Measurements from ENCODE around the gene PCLO.

PCLO gene

DNA sequence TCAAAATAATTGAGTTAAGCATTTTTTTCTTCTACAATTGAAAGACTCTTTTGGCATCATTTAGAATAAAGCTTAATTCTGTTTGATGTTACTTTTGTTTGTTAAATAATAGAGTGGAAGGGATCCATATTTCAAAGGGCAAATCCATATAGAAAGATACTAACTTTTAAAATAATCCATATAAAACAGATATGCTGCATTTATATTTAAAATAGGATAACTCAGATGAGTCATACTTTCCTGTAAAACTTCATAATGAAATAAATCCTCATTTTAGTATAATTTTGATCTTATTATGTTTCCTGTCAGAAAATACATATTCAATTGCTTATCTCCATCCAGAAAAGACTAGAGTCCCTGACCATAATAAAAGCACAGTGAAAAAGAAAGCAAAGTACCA is 323.6 kb downstream of the PCLO start:
- no peak for DNase-seq (ENCODE audit: low spot score)

DNA sequence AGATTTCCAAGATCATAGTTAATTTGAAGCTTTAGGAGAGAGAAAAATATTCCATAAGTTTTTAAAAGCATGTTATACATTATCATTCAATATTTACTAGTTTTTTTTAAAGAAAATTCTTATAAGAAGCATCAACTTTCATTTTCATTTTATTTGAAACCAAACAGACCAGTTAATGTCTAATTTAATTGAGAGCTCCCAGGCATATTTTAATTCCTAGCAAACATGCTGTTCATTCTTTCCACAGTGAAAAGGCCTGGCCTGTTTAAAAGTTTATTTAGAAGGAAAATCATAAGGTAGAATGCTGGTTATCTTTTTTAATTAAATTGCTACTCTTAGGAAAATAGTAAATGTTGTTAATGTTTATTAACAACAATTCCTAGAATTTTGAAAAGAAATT is 324.4 kb downstream of the PCLO start:
- no peak for DNase-seq (ENCODE audit: low spot score)

DNA sequence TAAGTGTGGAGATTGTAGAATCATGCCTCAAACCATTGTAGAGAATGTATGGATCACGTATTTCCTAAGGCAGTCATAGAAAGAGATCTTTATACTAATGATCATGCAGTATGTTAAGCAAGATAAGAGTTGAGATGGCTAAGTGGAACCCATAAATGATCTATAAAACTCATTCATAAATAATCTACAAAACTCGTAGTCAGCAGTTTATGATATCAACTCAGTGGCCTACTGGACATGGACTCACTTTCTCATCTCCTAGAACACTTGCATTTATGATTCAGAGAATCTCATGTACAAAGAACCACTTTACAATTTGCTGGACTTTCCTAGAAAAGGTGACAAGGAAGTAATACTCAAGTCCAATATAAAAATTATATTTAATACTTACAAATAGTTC is 339.6 kb downstream of the PCLO start:
- no peak for DNase-seq (ENCODE audit: low spot score)

DNA sequence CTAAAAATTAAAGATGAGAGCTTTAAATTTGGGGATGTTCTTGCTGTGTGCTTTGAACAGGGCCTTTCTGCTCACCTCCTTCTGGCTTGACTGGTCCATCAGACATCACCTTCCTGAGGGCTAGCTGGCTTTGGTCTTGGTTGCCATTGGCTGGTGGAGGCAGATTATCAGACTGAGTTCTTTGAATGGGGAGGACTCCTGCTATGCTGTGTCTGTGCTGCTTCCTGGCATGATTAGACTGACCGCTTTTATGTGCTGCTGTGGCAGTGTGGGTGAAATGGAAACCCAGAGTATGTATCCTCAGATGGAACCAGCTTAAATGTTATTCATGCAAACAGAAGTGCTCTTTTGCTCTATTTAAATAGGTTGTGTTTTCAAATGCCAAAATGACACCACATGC is 341.6 kb downstream of the PCLO start:
- DNase-seq (ENCODE audit: low spot score), result no peak

DNA sequence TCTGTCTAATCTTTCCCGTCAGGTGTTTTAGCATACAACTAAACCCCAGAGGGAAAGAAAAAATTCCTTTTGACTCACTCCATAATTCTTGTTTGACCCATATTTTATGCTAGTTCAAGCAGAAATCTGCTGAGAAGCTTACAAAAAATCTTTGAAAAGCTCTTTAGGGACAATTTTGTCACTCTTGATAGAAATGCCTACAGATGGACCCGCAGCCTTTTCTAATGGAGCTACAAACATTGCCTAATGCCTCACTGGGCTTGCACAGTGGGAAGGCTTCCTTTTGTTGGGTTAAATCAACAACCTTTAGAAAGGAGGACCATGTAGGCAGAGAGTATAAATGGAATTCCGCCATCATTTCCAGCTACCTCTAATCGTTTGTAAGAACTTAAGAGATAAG is 344.5 kb downstream of the PCLO start:
- DNase-seq (ENCODE audit: low spot score), result no peak

DNA sequence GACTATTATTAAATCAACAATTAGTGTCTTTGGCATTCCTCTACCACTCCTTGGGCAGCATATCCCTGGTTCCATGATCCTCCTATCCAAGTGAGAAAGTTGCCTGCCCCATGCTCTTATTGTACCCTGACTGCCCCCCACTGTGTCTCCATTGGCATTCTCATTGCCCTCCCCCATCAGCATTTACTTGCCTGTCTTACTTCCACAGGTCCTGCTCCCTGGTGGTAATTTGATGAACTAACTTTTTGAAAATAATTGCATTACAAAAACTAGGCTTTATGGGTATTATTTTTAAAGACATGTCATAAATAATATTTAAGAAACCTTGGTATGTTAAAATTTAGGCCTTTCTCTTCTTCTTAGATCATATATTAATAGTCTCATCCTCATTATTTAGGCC is 346.4 kb downstream of the PCLO start:
- DNase-seq (ENCODE audit: low spot score), result no peak

DNA sequence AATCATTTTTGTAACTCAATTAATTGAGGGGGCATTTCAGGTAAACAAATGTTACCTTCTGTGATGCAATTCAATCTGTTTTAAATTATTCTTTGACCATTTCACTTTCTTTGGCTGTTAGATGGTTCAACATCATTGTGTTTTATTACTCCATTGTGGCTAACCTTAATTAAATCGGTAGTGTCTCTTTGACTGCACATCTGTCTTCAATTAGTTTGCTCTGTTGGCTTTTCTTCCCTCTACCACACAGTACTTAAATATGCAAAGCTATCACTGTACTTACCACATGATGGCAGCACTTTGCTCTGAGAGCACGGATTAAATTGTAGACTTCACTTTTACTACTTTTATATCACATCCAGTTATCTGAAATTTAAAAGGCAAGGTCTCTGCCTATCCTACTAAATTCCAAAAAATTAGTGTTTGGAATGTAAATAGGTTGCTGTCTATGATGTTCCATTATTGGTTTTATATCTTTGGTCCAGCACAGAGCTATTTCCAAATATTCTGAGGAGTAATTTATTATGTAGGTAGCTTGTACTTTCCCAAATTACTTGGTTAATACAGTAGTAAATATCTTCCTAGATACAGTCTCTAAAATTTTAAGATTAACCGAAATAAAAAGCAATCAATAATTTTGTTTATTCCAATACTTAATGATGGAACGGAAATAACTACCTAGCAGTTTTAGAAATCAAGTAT is 352.0 kb downstream of the PCLO start:
- peak; percentile 90 for DNase-seq (ENCODE audit: low spot score)

DNA sequence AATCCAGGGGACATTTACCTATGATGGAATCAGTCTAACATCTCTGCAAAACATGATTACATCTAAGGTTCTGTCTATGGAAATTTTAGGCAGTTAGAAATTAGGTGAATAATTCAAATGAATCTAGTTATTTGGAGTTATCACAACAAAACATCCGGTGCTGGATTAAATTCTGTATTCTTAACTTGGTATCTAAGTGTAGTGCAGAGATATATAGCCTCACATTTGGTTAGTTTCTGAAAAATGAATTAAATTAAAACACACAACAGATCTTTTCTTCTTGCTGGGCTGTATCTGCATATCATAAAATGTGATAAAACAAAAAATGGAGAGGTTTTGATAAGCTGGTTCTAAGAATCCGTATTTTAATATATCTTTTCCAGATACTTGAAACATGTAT is 354.1 kb downstream of the PCLO start:
- DNase-seq (ENCODE audit: low spot score), result no peak

DNA sequence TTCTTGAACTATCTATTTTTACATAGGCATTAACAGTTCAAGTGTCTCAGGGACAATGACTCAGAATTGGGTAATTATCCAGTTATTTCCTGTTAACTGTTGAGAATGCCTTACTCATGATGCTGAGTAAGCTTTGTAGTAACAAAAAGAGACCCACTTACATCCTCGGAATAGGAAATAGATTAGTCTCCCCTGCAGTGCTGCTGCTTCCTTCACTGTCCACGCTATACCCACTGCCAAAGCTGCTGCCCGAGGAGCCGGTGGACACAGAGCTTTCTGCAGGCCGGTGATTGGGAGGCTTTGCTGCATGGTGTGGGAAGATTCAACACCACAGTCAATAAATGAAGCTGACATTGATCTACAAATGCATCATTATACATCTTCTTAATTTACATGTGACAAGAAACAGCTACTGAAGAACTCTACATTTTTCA is 357.1 kb downstream of the PCLO start:
- peak; percentile 92 for DNase-seq (ENCODE audit: low spot score)

DNA sequence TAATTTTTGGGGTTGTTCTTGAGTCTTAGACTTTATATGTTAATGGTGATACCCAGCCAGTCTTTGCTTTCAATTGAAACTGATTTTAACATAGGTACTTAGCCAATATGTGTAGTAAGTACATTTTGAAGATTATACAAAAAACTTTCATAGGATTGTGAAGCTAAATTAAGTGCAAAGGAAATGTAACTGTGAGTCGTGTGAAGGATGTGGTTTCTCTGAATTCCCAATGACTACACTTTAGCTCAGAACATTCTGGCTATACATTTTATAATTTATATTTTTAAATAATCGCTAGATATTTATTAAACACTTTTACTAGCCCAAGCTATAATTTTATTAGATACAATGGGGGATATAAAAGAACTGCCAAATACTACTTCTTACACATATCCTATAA is 359.3 kb downstream of the PCLO start:
- DNase-seq (ENCODE audit: low spot score), result no peak

DNA sequence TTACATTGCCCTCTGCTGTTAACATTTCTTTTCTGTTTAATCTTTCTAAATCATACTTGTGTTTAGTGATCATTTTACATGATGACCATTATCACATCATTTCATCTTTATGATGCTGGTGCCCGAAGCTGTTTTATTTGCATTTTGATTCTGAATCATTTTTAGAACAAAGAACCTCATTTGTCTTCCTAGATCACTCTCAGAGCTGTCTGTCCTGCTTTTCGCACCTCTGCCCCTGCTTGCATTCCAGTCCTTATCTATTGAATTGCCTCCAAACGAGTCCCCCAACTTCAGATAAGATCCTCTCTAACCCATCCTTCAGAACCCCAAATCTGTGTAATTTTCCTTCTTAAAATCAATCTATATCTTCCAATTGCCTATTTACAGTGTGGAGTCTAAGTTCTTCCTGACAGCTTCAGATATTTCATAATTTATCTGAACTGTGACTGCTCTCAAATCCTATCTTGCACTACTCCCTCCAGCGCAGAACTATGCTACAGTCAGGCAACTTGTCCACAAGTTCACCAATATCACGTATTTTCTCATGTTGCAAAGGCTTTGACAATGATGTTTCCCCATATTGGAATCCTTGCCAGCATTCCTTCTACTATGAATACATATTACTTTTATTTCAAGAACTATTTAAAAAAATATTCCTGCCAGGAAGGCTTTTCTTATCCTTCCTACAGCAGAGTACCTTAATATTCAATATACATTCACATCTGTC is 372.6 kb downstream of the PCLO start:
- no peak for DNase-seq (ENCODE audit: low spot score)

DNA sequence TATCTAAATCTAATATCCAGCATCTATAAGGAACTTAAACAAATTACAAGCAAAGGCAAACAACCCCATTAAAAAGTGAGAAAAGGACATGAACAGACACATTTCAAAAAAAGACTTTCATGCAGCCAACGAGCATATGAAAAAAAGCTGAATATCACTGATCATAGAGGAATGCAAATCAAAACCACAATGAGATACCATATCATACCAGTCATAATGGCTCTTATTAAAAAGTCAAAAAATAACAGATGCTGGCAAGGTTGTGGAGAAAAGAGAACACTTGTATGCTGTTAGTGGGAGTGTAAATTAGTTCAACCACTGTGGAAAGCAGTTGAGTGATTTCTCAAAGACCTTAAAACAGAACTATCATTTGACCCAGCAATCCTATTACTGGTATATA is 384.7 kb downstream of the PCLO start:
- DNase-seq (ENCODE audit: low spot score), result no peak

DNA sequence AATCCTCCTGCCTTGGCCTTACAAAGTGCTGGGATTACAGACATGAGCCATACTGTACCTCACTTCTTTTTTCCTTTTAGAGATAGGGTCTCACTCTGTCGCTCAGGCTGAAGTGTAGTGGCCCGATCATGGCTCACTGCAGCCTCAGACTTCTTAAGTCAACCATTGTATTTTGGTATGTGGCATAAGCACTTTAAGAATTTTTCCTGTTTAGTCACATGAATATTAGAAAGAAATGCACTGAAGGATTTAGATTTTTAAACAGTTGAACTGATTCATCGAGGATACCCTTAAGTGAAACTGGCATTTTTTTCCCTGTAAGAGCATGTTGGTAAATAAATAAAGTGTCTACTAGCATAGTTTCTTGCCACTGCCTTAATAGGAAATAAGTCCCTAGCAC is 399.8 kb downstream of the PCLO start:
- DNase-seq (ENCODE audit: low spot score), result no peak

DNA sequence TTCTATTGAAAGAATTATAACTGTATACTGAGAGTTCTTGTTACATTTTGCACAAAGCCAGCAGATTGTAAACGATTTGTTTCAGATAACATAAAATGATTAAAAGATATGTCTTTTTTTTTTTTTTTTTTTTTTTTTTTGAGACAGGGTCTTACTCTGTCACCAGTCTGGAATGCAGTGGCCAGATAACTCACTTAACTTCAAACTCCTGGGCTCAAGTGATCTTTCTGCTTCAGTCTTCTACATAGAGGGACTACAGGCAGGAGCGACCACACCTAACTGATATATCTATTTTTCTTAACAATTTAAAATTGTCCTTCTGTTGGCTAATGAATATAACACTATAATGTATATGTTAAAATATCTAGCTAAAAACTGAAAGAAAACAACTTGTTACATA is 401.9 kb downstream of the PCLO start:
- DNase-seq (ENCODE audit: low spot score), result no peak

DNA sequence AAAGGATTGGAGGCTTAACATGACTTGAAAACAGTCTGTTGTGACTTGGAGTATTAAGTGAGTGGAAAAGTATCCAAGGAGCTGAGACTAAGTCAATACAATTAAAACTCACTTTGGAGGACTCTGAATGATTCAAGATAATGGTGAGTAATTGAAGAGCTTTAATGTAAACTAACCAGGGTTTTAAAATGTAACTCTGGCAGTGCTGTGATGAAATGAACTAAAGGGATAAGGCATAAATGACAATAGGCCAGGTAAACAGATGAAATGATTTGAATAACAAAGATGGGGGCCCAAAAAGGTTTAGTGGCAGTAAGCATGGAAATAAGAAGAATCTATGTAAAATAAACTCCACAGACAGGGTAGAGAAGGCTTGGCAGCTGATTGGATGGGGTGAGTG is 402.6 kb downstream of the PCLO start:
- no peak for DNase-seq (ENCODE audit: low spot score)

DNA sequence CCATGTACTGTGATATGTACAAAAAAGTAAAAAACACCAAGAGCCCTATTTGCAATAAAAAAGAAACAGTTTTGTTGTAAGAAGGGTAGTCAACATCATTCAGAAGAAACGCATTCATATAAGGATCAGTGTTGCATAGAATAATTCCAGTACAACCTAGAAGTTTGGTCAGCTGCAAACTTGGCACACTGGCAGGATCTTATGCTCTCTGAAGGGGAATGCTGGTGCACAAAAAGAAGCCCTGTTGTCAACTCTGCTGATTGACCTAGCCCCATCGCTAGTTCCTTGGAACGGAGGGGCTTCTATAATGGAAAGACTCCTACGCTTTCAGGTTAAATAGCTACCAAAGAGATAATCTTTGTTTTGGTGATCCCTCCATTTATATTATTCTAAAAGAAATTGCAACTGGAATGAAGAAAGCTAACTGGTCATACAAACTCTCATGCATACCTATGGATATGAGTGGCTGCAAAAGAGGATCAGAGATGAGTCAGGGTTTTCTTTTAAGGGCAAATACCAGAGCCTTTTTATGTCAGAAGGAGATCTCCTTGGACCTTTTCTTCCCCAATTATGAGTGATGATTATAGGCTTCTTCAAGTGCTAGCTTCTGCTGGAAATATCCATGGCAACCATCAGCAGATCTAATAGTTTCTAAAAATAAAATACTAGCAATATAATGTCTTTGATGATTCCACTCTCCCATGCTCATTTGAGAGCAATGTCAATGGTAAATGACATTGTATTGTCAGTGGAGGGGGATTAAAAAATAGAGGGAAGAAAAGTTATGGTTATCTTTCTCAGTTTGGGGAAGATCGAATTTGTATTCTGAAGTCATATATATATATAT is 406.8 kb downstream of the PCLO start:
- DNase-seq (ENCODE audit: low spot score), result no peak

DNA sequence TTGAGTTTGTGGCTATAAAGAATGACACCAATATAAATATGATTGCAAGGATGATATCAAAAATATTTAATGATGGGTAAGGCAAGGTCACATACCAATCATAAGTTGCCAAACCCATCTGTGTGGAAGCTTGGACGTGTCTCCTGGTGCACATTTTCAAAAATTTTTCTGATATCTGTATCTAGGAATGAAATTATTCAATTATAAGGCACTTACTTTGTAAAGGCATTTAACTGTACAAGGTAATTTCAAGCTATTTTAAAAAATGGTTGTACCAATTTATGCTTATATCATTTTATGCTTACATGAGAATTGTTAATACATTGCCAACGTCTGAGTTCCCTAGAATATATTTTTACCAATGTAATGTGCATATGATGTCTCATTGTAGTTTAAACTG is 412.7 kb downstream of the PCLO start:
- no peak for DNase-seq (ENCODE audit: low spot score)

DNA sequence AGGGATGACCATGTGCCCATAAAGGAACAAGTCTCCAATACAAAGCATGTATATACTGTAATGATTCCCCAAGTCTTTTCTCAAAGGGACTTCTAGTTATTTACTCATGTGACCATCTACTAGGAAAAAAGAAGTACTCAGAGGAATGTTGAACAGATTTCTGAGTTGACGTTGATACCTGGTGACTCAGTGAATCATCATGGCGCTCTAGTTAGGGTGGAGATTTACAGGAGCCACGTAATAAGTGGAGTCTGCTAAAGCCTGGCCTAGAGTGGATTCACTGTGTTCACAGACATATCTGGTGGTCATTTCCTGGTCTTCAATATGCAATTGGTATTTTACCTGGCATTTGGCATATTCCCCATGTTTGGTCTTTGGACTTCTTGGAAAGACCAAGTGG is 416.9 kb downstream of the PCLO start:
- DNase-seq (ENCODE audit: low spot score), result no peak

DNA sequence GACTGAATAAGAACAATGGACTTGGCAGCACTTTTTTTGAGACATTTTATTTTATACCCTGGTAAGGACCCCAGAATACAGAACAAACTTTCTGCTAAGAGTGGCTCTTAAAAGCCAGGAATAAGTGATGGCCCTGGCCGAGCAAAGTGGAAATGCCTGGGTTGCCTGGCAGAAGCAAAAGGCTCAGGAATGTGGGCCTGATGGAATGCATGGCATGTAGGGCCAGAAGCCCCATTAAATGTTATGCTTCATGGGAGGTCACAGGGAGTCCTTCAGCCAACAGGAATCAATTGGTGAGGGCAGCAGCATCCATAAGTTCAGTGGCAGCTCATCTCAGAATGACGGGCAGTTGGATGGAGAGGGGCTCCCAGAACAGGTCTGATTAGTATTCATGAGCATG is 417.6 kb downstream of the PCLO start:
- DNase-seq (ENCODE audit: low spot score), result no peak

DNA sequence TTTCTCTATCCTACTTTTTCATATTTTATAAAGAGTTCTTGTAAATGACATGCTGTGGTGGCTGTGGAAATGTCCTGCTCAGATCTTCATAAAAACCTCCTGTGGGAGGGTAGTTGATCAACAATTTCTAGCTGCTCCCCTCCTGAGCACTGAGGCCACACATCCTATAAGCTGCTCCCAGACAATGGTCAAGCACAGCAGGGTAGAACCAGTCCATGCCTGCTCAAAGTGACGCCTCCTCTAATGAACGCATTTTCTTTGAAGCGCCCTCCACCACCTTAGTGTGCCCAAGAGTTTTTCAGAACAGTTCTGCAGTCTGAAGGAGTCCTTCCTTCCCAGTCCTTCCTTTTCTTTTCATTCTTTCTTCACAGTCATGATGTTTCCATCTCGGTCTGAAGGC is 420.5 kb downstream of the PCLO start:
- DNase-seq (ENCODE audit: low spot score), result no peak

DNA sequence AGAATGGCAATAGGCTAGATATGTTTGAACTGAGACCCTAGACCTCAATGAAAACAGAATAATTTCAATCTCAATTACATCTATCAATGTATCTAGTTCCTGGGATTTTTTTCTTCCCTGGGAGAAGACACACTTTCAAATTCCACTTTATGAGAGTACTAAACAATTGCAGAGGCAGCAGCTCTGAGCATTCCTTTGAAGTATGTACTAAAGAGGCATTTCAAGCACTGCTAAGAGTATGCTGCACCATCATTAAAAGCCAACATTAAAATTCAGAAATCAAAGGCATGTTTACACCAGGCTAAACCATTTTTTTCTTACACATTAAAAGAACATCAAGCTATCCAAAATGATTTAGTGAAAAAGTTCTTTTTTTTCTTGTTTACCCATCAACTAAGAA is 421.2 kb downstream of the PCLO start:
- no peak for DNase-seq (ENCODE audit: low spot score)

DNA sequence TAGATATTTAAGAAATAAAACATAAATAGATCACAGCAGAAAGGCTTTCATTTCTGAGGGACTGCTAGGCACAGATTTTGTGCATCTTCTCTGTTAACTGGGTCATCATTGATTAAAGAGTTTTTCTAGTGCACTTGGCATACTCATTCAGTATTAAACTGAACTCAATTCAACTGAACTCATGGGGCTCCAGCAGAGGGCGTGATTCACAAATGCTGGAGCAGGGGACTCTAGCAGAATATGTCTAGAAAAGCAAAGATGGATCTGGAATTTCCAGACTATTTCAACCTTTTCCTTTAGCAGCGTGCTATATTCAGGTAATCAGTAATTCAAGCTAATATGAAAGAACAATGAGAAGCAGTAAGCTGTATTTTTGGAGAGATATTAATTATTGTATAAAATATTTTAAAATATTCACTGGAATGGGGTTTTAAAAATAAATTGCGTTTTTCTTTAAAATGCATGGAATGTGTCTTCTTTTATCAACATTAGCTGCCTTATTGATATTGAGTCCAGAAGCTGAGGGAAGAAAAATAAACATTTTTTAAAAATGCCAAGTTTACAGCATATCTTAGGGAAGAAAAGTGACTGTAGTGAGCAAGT is 422.3 kb downstream of the PCLO start:
- peak; percentile 76 for DNase-seq (ENCODE audit: low spot score)

Measured in SK-N-DZ (cell line).